ENCODE measurements around the gene MYO1C.
"Not testable (repeated sequence)": the region's sequence is repeated elsewhere in the genome, so short reads cannot be mapped to it uniquely, and the experiment has no call there.

The MYO1C gene

DNA sequence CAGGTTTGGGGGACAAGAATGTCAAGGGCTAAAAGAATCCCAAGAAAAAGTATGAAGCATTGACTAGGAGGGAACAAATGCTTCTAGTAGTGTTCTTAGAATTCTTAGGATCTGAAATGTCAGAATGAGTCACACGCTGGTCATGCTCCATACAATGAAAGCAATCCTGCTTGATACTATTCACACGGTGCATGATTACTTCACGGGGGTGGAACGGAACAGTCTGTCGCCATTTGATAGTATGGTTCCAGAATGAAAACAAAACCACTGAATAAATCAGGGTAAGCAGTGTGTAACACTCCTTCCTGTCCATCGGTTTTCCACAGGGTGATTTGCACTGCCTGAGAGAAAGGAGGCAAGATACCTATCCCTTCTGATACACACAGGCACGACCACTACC lies 69.6 kb downstream of the MYO1C start:
- Histone ChIP-seq H3K4me3 (ENCODE audit: low read length) (no peak overlapping the region), H3K36me3 (ENCODE audit: control insufficient read depth, insufficient read depth, low read length) (no peaks in the 10 kb centered on the region), H3K27me3 (ENCODE audit: control insufficient read depth, insufficient read depth, low read length) (no peaks in the 10 kb centered on the region), H3K9ac (ENCODE audit: low read length) (no peak overlapping the region), H3K4me1 (ENCODE audit: control insufficient read depth, insufficient read depth, low read length) (peaks cover 5% of the 10 kb centered on the region), H3K9me3 (ENCODE audit: control insufficient read depth, low read length) (no peaks in the 10 kb centered on the region)

DNA sequence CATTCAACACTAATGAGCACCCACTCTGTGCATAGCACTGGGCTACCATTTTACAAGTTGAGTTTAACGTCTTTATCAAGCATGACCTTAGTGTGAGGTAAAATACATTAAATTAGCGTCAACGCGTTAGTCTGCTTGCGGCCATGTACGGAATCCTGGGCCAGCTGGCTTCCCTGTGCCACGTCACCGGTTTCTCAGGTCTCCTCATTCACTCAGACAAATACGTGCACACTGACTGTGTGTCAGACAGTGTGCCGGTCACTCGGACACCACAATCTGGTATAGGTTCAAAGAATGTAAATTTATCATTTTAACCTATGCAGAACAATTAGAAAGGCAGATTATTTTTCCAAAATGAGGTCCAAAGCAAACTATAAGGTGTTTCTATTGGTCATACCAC lies 71.0 kb downstream of the MYO1C start:
- H3K4me3 ChIP-seq (ENCODE audit: low read length) = no peak overlapping the region
- no peaks in the 10 kb centered on the region for H3K9me3 ChIP-seq (ENCODE audit: control insufficient read depth, low read length)
- H3K9ac ChIP-seq (ENCODE audit: low read length) = no peak overlapping the region
- no peaks in the 10 kb centered on the region for H3K27me3 ChIP-seq (ENCODE audit: control insufficient read depth, insufficient read depth, low read length)
- no peaks in the 10 kb centered on the region for H3K36me3 ChIP-seq (ENCODE audit: control insufficient read depth, insufficient read depth, low read length)
- H3K4me1 ChIP-seq (ENCODE audit: control insufficient read depth, insufficient read depth, low read length) = peaks cover 5% of the 10 kb centered on the region

GRCh38 chr17:1420981-1421380 lies 71.5 kb downstream of the MYO1C start:
- Histone ChIP-seq H3K4me1 (ENCODE audit: control insufficient read depth, insufficient read depth, low read length) (peaks cover 5% of the 10 kb centered on the region), H3K9me3 (ENCODE audit: control insufficient read depth, low read length) (no peaks in the 10 kb centered on the region), H3K36me3 (ENCODE audit: control insufficient read depth, insufficient read depth, low read length) (no peaks in the 10 kb centered on the region), H3K9ac (ENCODE audit: low read length) (no peak overlapping the region), H3K4me3 (ENCODE audit: low read length) (no peak overlapping the region), H3K27me3 (ENCODE audit: control insufficient read depth, insufficient read depth, low read length) (no peaks in the 10 kb centered on the region)

DNA sequence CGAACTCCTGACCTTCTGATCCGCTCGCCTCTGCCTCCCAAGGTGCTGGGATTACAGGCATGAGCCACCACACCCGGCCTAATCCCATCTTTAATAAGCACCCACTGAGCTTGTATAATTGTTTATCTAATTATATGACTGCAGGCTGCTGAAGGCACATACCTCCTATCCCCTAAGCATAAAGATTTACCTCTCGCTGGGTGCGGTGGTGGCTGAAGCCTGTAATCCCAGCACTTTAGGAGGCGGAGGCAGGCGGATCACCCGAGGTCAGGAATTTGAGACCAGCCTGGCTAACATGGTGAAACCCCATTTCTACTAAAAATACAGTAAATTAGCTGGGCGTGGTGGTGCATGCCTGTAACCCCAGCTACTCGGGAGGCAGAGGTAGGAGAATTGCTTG lies 72.3 kb downstream of the MYO1C start:
- H3K4me3 ChIP-seq (ENCODE audit: low read length) = no peak overlapping the region
- no peaks in the 10 kb centered on the region for H3K36me3 ChIP-seq (ENCODE audit: control insufficient read depth, insufficient read depth, low read length)
- H3K27me3 ChIP-seq (ENCODE audit: control insufficient read depth, insufficient read depth, low read length) = no peaks in the 10 kb centered on the region
- H3K9me3 ChIP-seq (ENCODE audit: control insufficient read depth, low read length) = no peaks in the 10 kb centered on the region
- peaks cover 5% of the 10 kb centered on the region for H3K4me1 ChIP-seq (ENCODE audit: control insufficient read depth, insufficient read depth, low read length)
- no peak overlapping the region for H3K9ac ChIP-seq (ENCODE audit: low read length)

GRCh38 chr17:1418476-1418875 lies 74.0 kb downstream of the MYO1C start:
- H3K27me3 ChIP-seq (ENCODE audit: control insufficient read depth, insufficient read depth, low read length); H3K36me3 ChIP-seq (ENCODE audit: control insufficient read depth, insufficient read depth, low read length); H3K4me3 ChIP-seq (ENCODE audit: low read length); H3K9me3 ChIP-seq (ENCODE audit: control insufficient read depth, low read length); H3K4me1 ChIP-seq (ENCODE audit: control insufficient read depth, insufficient read depth, low read length); H3K9ac ChIP-seq (ENCODE audit: low read length): not testable (repeated sequence)

DNA sequence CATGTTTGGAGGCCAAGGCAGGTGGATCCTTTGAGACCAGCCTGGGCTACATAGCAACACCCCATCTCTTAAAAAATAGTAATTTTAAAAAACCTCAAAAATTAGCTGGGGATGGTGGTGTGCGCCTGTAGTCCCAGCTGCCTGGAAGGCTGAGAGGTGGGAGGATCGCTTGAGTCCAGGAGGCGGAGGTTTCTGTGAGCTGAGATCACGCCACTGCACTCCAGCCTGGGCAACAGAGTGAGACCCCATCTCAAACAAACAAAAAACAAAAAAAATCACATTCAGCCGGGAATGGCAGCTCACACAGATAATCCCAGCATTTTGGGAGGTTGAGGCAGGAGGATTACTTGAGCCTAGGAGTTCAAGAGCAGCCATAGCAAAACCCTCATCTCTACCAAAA lies 76.1 kb downstream of the MYO1C start:
- H3K9me3 ChIP-seq (ENCODE audit: control insufficient read depth, low read length) = no peaks in the 10 kb centered on the region
- no peaks in the 10 kb centered on the region for H3K36me3 ChIP-seq (ENCODE audit: control insufficient read depth, insufficient read depth, low read length)
- H3K27me3 ChIP-seq (ENCODE audit: control insufficient read depth, insufficient read depth, low read length) = no peaks in the 10 kb centered on the region
- no peak overlapping the region for H3K9ac ChIP-seq (ENCODE audit: low read length)
- H3K4me3 ChIP-seq (ENCODE audit: low read length) = no peak overlapping the region
- H3K4me1 ChIP-seq (ENCODE audit: control insufficient read depth, insufficient read depth, low read length) = peaks cover 10% of the 10 kb centered on the region

GRCh38 chr17:1414634-1415033 lies 77.9 kb downstream of the MYO1C start:
- Histone ChIP-seq H3K9ac (ENCODE audit: low read length) (no peak overlapping the region), H3K9me3 (ENCODE audit: control insufficient read depth, low read length) (no peaks in the 10 kb centered on the region), H3K4me3 (ENCODE audit: low read length) (no peak overlapping the region), H3K36me3 (ENCODE audit: control insufficient read depth, insufficient read depth, low read length) (no peaks in the 10 kb centered on the region), H3K4me1 (ENCODE audit: control insufficient read depth, insufficient read depth, low read length) (peaks cover 10% of the 10 kb centered on the region), H3K27me3 (ENCODE audit: control insufficient read depth, insufficient read depth, low read length) (no peaks in the 10 kb centered on the region)
